HL-60 (cell line): ENCODE data around the gene PTBP3.

Experiments
- GABPA ChIP-seq: IDR thresholded peaks from 2 replicates; pipeline ENCODE4 v1.6.1; 2012; ENCODE audit warnings: low read depth
- POLR2AphosphoS5 ChIP-seq: IDR thresholded peaks from 2 replicates; pipeline ENCODE4 v1.6.1; 2012; ENCODE audit warnings: low read depth
- SPI1 ChIP-seq: IDR thresholded peaks from 2 replicates; pipeline ENCODE4 v1.6.1; 2012; ENCODE audit warnings: low read depth, mild to moderate bottlenecking, borderline replicate concordance
- TF ChIP-seq, protein P1 (sequence below): IDR thresholded peaks from one replicate; pipeline ENCODE4 v1.5.1; 2011; ENCODE audit warnings: low read length, control low read depth, inconsistent platforms; ENCODE audit not compliant: insufficient read depth
- TF ChIP-seq, protein P2 (sequence below): IDR thresholded peaks from 2 replicates; pipeline ENCODE4 v1.6.1; 2012; ENCODE audit warnings: low read depth; ENCODE audit not compliant: insufficient replicate concordance

DNA sequence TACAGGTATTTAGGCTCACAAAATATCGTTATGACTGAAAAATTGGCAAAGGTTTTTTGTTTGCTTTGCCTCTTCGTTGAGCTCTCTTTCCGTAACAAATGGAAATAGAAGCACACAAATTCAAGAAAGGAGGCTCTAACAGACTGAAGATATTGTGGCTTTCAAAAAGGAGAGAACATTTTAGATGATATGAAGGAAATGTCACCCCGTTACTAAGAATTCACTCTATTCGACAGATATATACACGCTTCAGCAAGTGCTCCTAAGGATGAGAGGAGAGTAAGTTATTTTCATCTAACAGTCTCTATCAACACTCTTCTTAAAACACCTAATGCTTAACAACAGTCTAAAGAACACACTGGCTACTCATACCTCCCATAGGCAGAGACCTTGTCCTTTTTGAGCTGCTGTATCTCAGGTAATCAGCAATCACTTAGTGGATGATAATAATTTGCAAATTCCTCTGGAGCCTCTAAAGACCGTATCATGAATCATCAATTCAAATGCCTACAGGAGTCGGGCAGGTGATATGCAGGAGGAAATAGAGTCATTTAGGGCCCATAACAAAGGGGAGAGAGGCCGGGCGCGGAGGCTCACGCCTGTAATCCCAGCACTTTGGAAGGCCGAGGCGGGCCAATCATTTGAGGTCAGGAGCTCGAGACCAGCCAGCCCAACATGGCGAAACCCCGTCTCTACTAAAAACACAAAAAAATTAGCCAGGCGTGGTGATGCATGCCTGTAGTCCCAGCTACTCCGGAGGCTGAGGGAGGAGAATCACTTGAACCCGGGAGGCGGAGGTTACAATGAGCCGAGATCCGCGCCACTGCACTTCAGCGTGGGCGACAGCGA lies 45.1 kb upstream of the PTBP3 start:
- TF ChIP-seq, protein P1, sequence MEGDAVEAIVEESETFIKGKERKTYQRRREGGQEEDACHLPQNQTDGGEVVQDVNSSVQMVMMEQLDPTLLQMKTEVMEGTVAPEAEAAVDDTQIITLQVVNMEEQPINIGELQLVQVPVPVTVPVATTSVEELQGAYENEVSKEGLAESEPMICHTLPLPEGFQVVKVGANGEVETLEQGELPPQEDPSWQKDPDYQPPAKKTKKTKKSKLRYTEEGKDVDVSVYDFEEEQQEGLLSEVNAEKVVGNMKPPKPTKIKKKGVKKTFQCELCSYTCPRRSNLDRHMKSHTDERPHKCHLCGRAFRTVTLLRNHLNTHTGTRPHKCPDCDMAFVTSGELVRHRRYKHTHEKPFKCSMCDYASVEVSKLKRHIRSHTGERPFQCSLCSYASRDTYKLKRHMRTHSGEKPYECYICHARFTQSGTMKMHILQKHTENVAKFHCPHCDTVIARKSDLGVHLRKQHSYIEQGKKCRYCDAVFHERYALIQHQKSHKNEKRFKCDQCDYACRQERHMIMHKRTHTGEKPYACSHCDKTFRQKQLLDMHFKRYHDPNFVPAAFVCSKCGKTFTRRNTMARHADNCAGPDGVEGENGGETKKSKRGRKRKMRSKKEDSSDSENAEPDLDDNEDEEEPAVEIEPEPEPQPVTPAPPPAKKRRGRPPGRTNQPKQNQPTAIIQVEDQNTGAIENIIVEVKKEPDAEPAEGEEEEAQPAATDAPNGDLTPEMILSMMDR, result no peak
- TF ChIP-seq, protein P2, sequence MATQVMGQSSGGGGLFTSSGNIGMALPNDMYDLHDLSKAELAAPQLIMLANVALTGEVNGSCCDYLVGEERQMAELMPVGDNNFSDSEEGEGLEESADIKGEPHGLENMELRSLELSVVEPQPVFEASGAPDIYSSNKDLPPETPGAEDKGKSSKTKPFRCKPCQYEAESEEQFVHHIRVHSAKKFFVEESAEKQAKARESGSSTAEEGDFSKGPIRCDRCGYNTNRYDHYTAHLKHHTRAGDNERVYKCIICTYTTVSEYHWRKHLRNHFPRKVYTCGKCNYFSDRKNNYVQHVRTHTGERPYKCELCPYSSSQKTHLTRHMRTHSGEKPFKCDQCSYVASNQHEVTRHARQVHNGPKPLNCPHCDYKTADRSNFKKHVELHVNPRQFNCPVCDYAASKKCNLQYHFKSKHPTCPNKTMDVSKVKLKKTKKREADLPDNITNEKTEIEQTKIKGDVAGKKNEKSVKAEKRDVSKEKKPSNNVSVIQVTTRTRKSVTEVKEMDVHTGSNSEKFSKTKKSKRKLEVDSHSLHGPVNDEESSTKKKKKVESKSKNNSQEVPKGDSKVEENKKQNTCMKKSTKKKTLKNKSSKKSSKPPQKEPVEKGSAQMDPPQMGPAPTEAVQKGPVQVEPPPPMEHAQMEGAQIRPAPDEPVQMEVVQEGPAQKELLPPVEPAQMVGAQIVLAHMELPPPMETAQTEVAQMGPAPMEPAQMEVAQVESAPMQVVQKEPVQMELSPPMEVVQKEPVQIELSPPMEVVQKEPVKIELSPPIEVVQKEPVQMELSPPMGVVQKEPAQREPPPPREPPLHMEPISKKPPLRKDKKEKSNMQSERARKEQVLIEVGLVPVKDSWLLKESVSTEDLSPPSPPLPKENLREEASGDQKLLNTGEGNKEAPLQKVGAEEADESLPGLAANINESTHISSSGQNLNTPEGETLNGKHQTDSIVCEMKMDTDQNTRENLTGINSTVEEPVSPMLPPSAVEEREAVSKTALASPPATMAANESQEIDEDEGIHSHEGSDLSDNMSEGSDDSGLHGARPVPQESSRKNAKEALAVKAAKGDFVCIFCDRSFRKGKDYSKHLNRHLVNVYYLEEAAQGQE, result no peak
- no peak for TF ChIP-seq POLR2AphosphoS5
- no peak for TF ChIP-seq GABPA
- no peak for TF ChIP-seq SPI1
